IMR-90 (cell line): ENCODE results near the gene FOXN3. TPM values are rescaled to one million over a fixed set of nuclear protein-coding genes. Genes with fewer than 3 reads are reported as not detected.

Experiments used
- ATAC-seq: fragments of 200-7000 bp; cut with Tn5 transposase; 2 replicates; pipeline ENCODE4 v1.9.1; 2020; ENCODE audit warnings: low read depth, mild to moderate bottlenecking, moderate library complexity
- BruUV-seq: library from RNA; stranded (reverse); fragments of 400-500 nt; replicated peaks from 2 replicates; lab custom pipeline; 2021; lab: Mats Ljungman, UMichigan
- CTCF ChIA-PET: fragments of 300-600 bp; formaldehyde crosslinking; extraction: SDS; loops from one replicate; lab custom pipeline; 2021; ENCODE audit warnings: antibody characterized with exemption; lab: Yijun Ruan, JAX
- POLR2A ChIA-PET: fragments of 300-600 bp; sonication (Branson Sonifier 250); formaldehyde crosslinking; loops from one replicate; lab custom pipeline; 2022; ENCODE audit warnings: antibody characterized with exemption; ENCODE audit not compliant: unreplicated experiment; lab: Charles Lee
- DNase-seq: peaks from one replicate; pipeline ENCODE4 v3.0.0; 2013
- H2AFZ ChIP-seq: replicated peaks from 2 replicates; pipeline ENCODE3; 2013; ENCODE audit warnings: low read length, mild to moderate bottlenecking; ENCODE audit not compliant: poor library complexity
- H2AK5ac ChIP-seq: 2 replicates; pipeline ENCODE4 v1.6.1; 2013; ENCODE audit warnings: low read depth, low read length, inconsistent platforms
- H2AK9ac ChIP-seq: replicated peaks from 2 replicates; pipeline ENCODE3; 2013; ENCODE audit warnings: mild to moderate bottlenecking, low read depth, low read length, moderate library complexity; ENCODE audit not compliant: poor library complexity
- H2BK120ac ChIP-seq: 2 replicates; pipeline ENCODE4 v1.6.1; 2013; ENCODE audit warnings: low read depth, low read length, inconsistent platforms
- H2BK15ac ChIP-seq: 3 replicates; pipeline ENCODE4 v1.6.1; 2013; ENCODE audit warnings: low read depth, low read length, inconsistent platforms
- H2BK20ac ChIP-seq: 2 replicates; pipeline ENCODE4 v1.6.1; 2013; ENCODE audit warnings: low read depth, mild to moderate bottlenecking, inconsistent platforms, low read length, moderate library complexity
- H2BK5ac ChIP-seq: 2 replicates; pipeline ENCODE4 v1.6.1; 2013; ENCODE audit warnings: mild to moderate bottlenecking, low read depth, low read length, inconsistent platforms; ENCODE audit not compliant: poor library complexity, severe bottlenecking
- H3K14ac ChIP-seq: replicated peaks from 2 replicates; pipeline ENCODE4 v1.6.1; 2013; ENCODE audit warnings: low read depth, low read length, inconsistent platforms
- H3K18ac ChIP-seq: 2 replicates; pipeline ENCODE4 v1.6.1; 2013; ENCODE audit warnings: low read depth, low read length, control low read depth
- H3K23ac ChIP-seq: 2 replicates; pipeline ENCODE4 v1.6.1; 2013; ENCODE audit warnings: low read depth, low read length, inconsistent platforms
- H3K27ac ChIP-seq: 2 replicates; pipeline ENCODE4 v1.5.1; 2013; ENCODE audit warnings: mild to moderate bottlenecking, control low read depth, low read length; ENCODE audit not compliant: insufficient read depth
- H3K27me3 ChIP-seq: 2 replicates; pipeline ENCODE4 v1.6.1; 2013; ENCODE audit warnings: low read length; ENCODE audit not compliant: control insufficient read depth, insufficient read depth
- H3K36me3 ChIP-seq: 2 replicates; pipeline ENCODE4 v1.6.1; 2013; ENCODE audit warnings: low read length, mixed read lengths; ENCODE audit not compliant: control insufficient read depth, insufficient read depth
- H3K4ac ChIP-seq: 2 replicates; pipeline ENCODE4 v1.6.1; 2013; ENCODE audit warnings: low read depth, low read length, inconsistent platforms
- H3K4me1 ChIP-seq: 2 replicates; pipeline ENCODE4 v1.6.1; 2013; ENCODE audit warnings: low read length, mixed read lengths; ENCODE audit not compliant: control insufficient read depth, insufficient read depth
- H3K4me2 ChIP-seq: 2 replicates; pipeline ENCODE4 v1.6.1; 2013; ENCODE audit warnings: low read depth, mild to moderate bottlenecking, control low read depth, low read length, moderate library complexity
- H3K4me3 ChIP-seq: 2 replicates; pipeline ENCODE4 v1.5.1; 2013; ENCODE audit warnings: low read depth, mild to moderate bottlenecking, control low read depth, low read length, moderate library complexity; ENCODE audit not compliant: insufficient read depth
- H3K56ac ChIP-seq: 2 replicates; pipeline ENCODE4 v1.6.1; 2013; ENCODE audit warnings: low read length, inconsistent platforms; ENCODE audit not compliant: insufficient read depth; ENCODE audit errors: extremely low read depth
- H3K79me1 ChIP-seq, 2 experiments: 2 replicates each; pipeline ENCODE4 v1.6.1; 2013; ENCODE audit warnings: low read length in 2 of 2, inconsistent platforms in 1 of 2, low read depth in 1 of 2
- H3K9ac ChIP-seq: 2 replicates; pipeline ENCODE4 v1.6.1; 2013; ENCODE audit warnings: low read depth, low read length, control low read depth
- H3K9me1 ChIP-seq: 2 replicates; pipeline ENCODE4 v1.6.1; 2013; ENCODE audit warnings: low read length, inconsistent platforms; ENCODE audit not compliant: insufficient read depth
- H3K9me3 ChIP-seq: 2 replicates; pipeline ENCODE4 v1.6.1; 2013; ENCODE audit warnings: low read length; ENCODE audit not compliant: control insufficient read depth, insufficient read depth
- H4K20me1 ChIP-seq: 2 replicates; pipeline ENCODE4 v1.6.1; 2013; ENCODE audit warnings: low read length, inconsistent platforms; ENCODE audit not compliant: insufficient read depth
- H4K5ac ChIP-seq: 2 replicates; pipeline ENCODE4 v1.6.1; 2013; ENCODE audit warnings: mild to moderate bottlenecking, low read depth, low read length, control low read depth
- H4K8ac ChIP-seq, 2 experiments: 2 replicates each; pipeline ENCODE4 v1.6.1; 2013; ENCODE audit warnings: low read depth in 2 of 2, low read length in 2 of 2, control low read depth in 1 of 2, inconsistent platforms in 1 of 2
- H4K91ac ChIP-seq: 2 replicates; pipeline ENCODE4 v1.6.1; 2013; ENCODE audit warnings: low read depth, low read length, inconsistent platforms; ENCODE audit not compliant: insufficient read depth
- BHLHE40 ChIP-seq: fragments of 150-350 bp; IDR thresholded peaks from 2 replicates; pipeline ENCODE4 v1.6.1; 2016; ENCODE audit warnings: mild to moderate bottlenecking, low read depth, low read length
- CEBPB ChIP-seq: IDR thresholded peaks from 2 replicates; pipeline ENCODE4 v1.6.1; 2012; ENCODE audit warnings: low read depth, low read length, improper control_type of control experiment
- CHD1 ChIP-seq: IDR thresholded peaks from 2 replicates; pipeline ENCODE4 v1.6.1; 2012; ENCODE audit warnings: low read depth, low read length, improper control_type of control experiment
- CTCF ChIP-seq: conservative IDR thresholded peaks from 2 replicates; pipeline ENCODE4 v1.5.1; 2012; ENCODE audit warnings: mild to moderate bottlenecking, low read depth, low read length, improper control_type of control experiment
- ELK1 ChIP-seq: fragments of 150-350 bp; IDR thresholded peaks from 2 replicates; pipeline ENCODE4 v1.6.1; 2016; ENCODE audit warnings: low read depth, mild to moderate bottlenecking, low read length, moderate library complexity, borderline replicate concordance
- FOS ChIP-seq: fragments of 150-350 bp; IDR thresholded peaks from 2 replicates; pipeline ENCODE4 v1.6.1; 2016; ENCODE audit warnings: low read depth, low read length
- MAFK ChIP-seq: IDR thresholded peaks from 2 replicates; pipeline ENCODE4 v1.6.1; 2012; ENCODE audit warnings: low read depth, low read length, improper control_type of control experiment
- MAZ ChIP-seq: IDR thresholded peaks from 2 replicates; pipeline ENCODE4 v1.6.1; 2012; ENCODE audit warnings: low read depth, mild to moderate bottlenecking, low read length, improper control_type of control experiment, moderate library complexity, borderline replicate concordance
- MXI1 ChIP-seq: IDR thresholded peaks from 2 replicates; pipeline ENCODE4 v1.6.1; 2012; ENCODE audit warnings: low read depth, mild to moderate bottlenecking, low read length, moderate library complexity, borderline replicate concordance
- NFE2L2 ChIP-seq: fragments of 150-350 bp; IDR thresholded peaks from 2 replicates; pipeline ENCODE4 v1.6.1; 2016; ENCODE audit warnings: low read depth, mild to moderate bottlenecking, low read length
- POLR2A ChIP-seq: IDR thresholded peaks from 2 replicates; pipeline ENCODE4 v1.6.1; 2012; ENCODE audit warnings: mild to moderate bottlenecking, low read depth, low read length
- RAD21 ChIP-seq: IDR thresholded peaks from 2 replicates; pipeline ENCODE4 v1.6.1; 2012; ENCODE audit warnings: low read length, improper control_type of control experiment
- RCOR1 ChIP-seq: IDR thresholded peaks from 2 replicates; pipeline ENCODE4 v1.6.1; 2012; ENCODE audit warnings: mild to moderate bottlenecking, low read length, improper control_type of control experiment; ENCODE audit not compliant: insufficient replicate concordance
- RFX5 ChIP-seq: IDR thresholded peaks from 2 replicates; pipeline ENCODE4 v1.8.0; 2012; ENCODE audit warnings: low read depth, mild to moderate bottlenecking, low read length, moderate library complexity
- SMC3 ChIP-seq: fragments of 150-350 bp; IDR thresholded peaks from 2 replicates; pipeline ENCODE4 v1.6.1; 2016; ENCODE audit warnings: low read depth, mild to moderate bottlenecking, antibody characterized with exemption, low read length, moderate library complexity
- USF2 ChIP-seq: fragments of 150-350 bp; IDR thresholded peaks from 2 replicates; pipeline ENCODE4 v1.6.1; 2017; ENCODE audit warnings: mild to moderate bottlenecking, antibody characterized with exemption, low read length, low read depth
- WGBS, 2 experiments: methylation state at CpG; one replicate each; pipeline versions ENCODE4 v1.1.5 to v1.1.7; 2013; ENCODE audit warnings: missing lambda C conversion rate in 2 of 2; ENCODE audit not compliant: insufficient read length in 1 of 2; ENCODE audit errors: extremely low coverage in 2 of 2; 5-methylcytosine and 5-hydroxymethylcytosine counted together
- dilution Hi-C: fragments of 300-500 bp; cut with HindIII; formaldehyde crosslinking; loops from one replicate; pipeline ENCODE4 v1.14.3; 2018; ENCODE audit warnings: low sequenced_read_pairs; ENCODE audit not compliant: unreplicated experiment
- in situ Hi-C: fragments of 300-500 bp; cut with MboI; formaldehyde crosslinking; loops from 3 replicates; pipeline ENCODE4 v1.14.3; 2019; ENCODE audit warnings: low sequenced_read_pairs, inconsistent platforms, mixed read lengths
- intact Hi-C: fragments of 100-400 bp; cut with micrococcal nuclease; formaldehyde crosslinking; loops from 2 replicates; pipeline ENCODE4 v1.10.0; 2022
- polyA plus RNA-seq, 3 experiments: library from polyadenylated mRNA; depleted of rRNA; stranded (reverse); fragments of >200 nt; gene quantifications; 2 replicates each; pipeline ENCODE4 v1.2.3, GENCODE V29; 2012; ENCODE audit warnings: low replicate concordance in 1 of 3
- total RNA-seq: library from RNA; depleted of rRNA; stranded (reverse); fragments of >200 nt; gene quantifications from 2 replicates; pipeline ENCODE4 v1.2.3, GENCODE V29; 2012

Gene FOXN3
- total and polyA plus RNA-seq, 2 of the 4 experiments (the other 2 are of a cell fraction), result 22.6 to 33.7 TPM

- in situ Hi-C loops, result no loop called here
- no peak overlapping the region for H3K18ac ChIP-seq
- H2AK5ac ChIP-seq, result no peak overlapping the region
- BruUV-seq, result no TSS peak
- H3K23ac ChIP-seq, result no peak overlapping the region
- H3K79me1 ChIP-seq, result peaks cover 41 to 71% of the 10 kb centered on the region in 2 experiments
- no peaks in the 10 kb centered on the region for H3K27me3 ChIP-seq
- peaks cover 15% of the 10 kb centered on the region for H3K36me3 ChIP-seq
- no peak overlapping the region for H2AFZ ChIP-seq
- no peak overlapping the region for H3K4me2 ChIP-seq
- intact Hi-C loops, result no loop called here
- H4K5ac ChIP-seq, result no peak overlapping the region
- H3K56ac ChIP-seq, result no peak overlapping the region
- no peak overlapping the region for H3K27ac ChIP-seq
- H2BK15ac ChIP-seq, result no peak overlapping the region
- no peak overlapping the region for H3K9ac ChIP-seq
- no peak overlapping the region for H3K4me3 ChIP-seq
- ATAC-seq, result no peak
- H3K14ac ChIP-seq, result no peak overlapping the region
- H4K20me1 ChIP-seq, result peaks cover 17% of the 10 kb centered on the region
- DNase-seq, result no peak
- no peak overlapping the region for H2AK9ac ChIP-seq
- CTCF ChIA-PET, result no interaction called here
- H4K8ac ChIP-seq, result no peak overlapping the region
- no peak overlapping the region for H2BK5ac ChIP-seq
- H3K9me1 ChIP-seq, result peaks cover 19% of the 10 kb centered on the region
- no peak overlapping the region for H2BK20ac ChIP-seq
- WGBS, 2 experiments, result 61% methylated on average over 3 of the region's 13 CpGs; no CpG with 5 or more reads in 1 of the 2 experiments
- no peak overlapping the region for H2BK120ac ChIP-seq
- dilution Hi-C loops, result no loop called here
- no peak overlapping the region for H3K4ac ChIP-seq
- peaks cover 3% of the 10 kb centered on the region; the same call in 1 of the 2 replicates for H3K4me1 ChIP-seq
- POLR2A ChIA-PET, result no interaction called here
- no peak overlapping the region for H4K91ac ChIP-seq
- no peaks in the 10 kb centered on the region for H3K9me3 ChIP-seq
- TF ChIP-seq MAFK (no peak), NFE2L2 (no peak), CEBPB (no peak), RCOR1 (no peak), BHLHE40 (no peak), MAZ (no peak), ELK1 (no peak), CHD1 (no peak), MXI1 (no peak), RFX5 (no peak), FOS (no peak), SMC3 (no peak), RAD21 (no peak), USF2 (no peak), CTCF (no peak), POLR2A (no peak)
Observed at GRCh38 chr14:89292579-89293313, 124.3 kb downstream of the FOXN3 start.
